GM18526 (cell line): ENCODE data around the gene RASD2.

Experiments
- POLR2A ChIP-seq: IDR thresholded peaks from 3 replicates; pipeline ENCODE4 v1.6.1; 2011; ENCODE audit not compliant: insufficient read length; ENCODE audit errors: extremely low read depth

The RASD2 gene

DNA sequence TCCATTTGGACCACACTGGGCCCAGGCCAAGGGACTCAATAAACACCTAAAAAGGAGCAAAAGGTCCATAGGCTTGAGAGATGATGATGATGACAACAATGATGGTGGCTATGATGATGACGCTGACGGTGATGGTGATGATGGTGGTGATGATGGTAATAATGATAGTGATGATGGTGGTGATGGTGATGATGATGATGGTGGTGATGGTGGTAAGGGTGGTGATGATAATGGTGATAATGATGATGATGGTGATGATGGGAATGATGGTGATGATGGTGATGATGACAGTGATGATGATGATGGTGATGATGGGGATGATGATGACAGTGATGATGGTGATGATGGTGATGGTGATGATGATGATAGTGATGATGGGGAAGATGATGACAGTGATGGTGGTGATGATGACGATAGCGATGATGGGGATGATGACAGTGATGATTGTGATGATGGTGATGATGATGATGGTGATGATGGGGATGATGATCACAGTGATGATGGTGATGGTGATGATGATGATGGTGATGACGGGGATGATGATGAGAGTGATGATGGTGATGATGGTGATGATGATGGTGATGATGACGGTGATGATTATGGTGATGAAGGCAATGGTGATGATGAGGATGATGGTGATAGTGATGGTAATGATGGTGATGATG, 7.1 kb upstream of the RASD2 start:
- TF ChIP-seq POLR2A = no peak

- no peak for TF ChIP-seq POLR2A
Observed at GRCh38 chr22:35534091-35534490, 6.5 kb upstream of the RASD2 start.

GRCh38 chr22:35537232-35537631, 3.4 kb upstream of the RASD2 start:
- no peak for TF ChIP-seq POLR2A

GRCh38 chr22:35538801-35539321, 1.8 kb upstream of the RASD2 start:
- no peak for TF ChIP-seq POLR2A

DNA sequence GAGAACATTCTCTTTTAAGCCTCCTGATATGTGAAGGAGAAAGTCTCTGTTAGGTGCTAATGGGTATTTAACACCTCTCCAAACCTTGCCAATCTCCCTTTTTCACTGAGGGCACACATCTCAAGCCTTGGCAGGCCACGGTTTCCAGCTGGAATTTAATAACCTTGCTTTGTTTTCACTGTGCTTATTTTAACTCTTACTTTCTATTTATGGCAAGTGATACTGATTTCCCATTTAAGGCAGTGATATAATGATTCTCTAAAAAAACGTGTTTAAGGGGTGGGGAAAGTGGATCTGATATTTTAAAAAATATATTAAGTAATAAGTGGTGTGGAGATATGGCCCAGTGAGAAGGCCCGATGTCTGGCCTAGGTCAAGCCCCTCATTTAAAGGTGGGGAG, 1.1 kb upstream of the RASD2 start:
- TF ChIP-seq POLR2A = no peak

GRCh38 chr22:35539910-35540594, 579 bp upstream of the RASD2 start:
- TF ChIP-seq POLR2A = no peak

- TF ChIP-seq POLR2A = no peak
Observed at GRCh38 chr22:35541254-35541748, 670 bp downstream of the RASD2 start.

GRCh38 chr22:35542157-35542938, 1.7 kb downstream of the RASD2 start:
- no peak for TF ChIP-seq POLR2A

DNA sequence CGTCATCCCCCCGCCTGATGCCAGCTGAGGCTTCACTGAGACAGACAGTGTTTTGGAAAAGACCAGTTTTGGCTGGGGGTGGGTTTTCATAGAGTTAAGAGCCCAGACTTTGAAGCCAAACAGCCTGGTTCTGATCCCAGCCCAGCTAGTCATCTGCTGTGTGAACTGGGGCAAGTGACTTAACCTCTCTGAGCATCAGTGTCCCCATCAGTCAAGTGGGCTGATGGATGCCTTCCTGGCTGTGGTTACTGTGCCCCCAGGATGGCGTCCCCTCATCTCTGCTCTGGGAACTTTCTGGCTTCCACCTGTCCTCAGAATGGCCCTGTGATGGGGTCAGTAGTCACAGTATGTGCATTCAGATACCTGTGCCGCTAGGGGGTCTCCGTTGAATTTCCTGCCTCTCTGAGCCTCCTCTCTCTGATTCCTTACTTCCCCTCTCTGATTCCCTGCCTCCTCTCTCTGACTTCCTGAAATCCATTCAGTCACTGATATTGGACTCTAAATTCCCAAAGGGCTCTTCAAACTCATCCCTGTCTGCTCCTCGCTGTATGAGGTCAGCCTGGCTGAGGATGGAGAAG, 2.4 kb downstream of the RASD2 start:
- TF ChIP-seq POLR2A = no peak

- TF ChIP-seq POLR2A = no peak
Observed at GRCh38 chr22:35543702-35544101, 3.1 kb downstream of the RASD2 start.

DNA sequence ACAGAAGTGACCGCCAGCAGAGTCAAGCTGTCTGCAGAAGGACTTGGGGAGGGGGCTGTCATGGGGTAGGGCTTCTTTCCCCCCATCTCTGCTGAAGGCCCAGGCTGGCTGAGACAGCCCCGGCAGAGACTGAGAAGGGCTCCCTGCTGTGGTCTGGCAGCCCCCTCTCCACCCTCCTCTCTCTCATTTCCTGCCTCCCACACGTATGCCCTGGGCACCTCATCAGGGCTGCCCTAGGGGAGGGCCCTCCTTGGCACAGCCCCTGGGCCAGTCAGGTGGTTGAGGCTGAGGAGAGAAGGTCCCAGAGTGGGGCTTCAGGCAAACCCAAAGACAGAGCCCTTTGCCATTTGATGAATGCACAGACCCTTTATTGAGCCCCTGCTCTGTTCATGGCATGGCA, 3.6 kb downstream of the RASD2 start:
- no peak for TF ChIP-seq POLR2A

DNA sequence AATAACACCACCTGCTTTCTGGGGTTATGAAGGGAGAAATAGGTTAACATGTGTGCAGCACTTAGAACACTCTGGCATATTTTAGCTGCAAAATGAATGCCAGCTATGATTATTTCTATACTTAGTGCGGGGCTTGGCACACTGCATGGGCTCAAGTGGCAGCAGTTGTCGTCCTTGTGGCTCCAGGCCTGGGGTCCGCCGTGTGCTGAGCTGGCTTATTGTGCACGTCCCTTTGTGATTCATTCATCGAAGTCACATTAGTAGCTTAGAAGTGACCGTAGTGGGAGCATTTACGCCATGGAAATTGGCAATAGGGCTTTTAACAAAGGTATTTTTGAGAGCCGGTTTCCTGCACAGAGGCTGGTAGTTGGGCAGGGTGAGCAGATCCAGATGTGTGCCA, 4.2 kb downstream of the RASD2 start:
- TF ChIP-seq POLR2A = no peak

DNA sequence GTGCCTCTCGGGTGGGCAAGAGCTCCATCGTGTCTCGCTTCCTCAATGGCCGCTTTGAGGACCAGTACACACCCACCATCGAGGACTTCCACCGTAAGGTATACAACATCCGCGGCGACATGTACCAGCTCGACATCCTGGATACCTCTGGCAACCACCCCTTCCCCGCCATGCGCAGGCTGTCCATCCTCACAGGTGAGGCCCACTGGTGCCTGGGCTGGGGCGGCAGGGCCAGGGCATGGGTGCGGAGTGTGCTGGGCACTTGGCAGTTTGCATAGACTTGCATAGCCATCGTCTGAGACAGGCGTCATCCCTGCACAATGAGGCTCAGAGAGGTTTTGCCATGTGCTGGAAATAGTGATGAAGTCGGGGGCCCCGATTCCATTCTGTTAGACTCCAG, 6.3 kb downstream of the RASD2 start:
- no peak for TF ChIP-seq POLR2A

GRCh38 chr22:35547987-35548721, 7.5 kb downstream of the RASD2 start:
- TF ChIP-seq POLR2A = no peak

GRCh38 chr22:35548722-35549112, 8.1 kb downstream of the RASD2 start:
- no peak for TF ChIP-seq POLR2A
